Kidney (tissue), 14 donors: ENCODE data around the gene RENBP. TPM values are rescaled to one million over a fixed set of nuclear protein-coding genes. Genes with fewer than 3 reads are reported as not detected.

Experiments
- DNase-seq, 5 donors: peaks; one replicate each; pipeline ENCODE4 v3.0.0-alpha.2; 2013 to 2020
- FAIRE-seq: peaks from 2 replicates; lab custom pipeline; 2012; peaks lifted over from hg19 to GRCh38; lab: Jason Lieb, UNC
- H3K27ac ChIP-seq, 2 donors: one replicate each; pipeline ENCODE4 v1.7.0; 2013; ENCODE audit warnings: low read depth in 2 of 2, low read length in 2 of 2, inconsistent platforms in 1 of 2
- H3K27me3 ChIP-seq: one replicate; pipeline ENCODE4 v1.7.1; 2013; ENCODE audit warnings: low read length, inconsistent platforms; ENCODE audit not compliant: control insufficient read depth, insufficient read depth
- H3K36me3 ChIP-seq, 3 donors: one replicate each; pipeline versions ENCODE4 v1.7.0 to v1.7.1; 2013; ENCODE audit warnings: low read length in 3 of 3, control low read depth in 1 of 3, inconsistent platforms in 1 of 3; ENCODE audit not compliant: insufficient read depth in 3 of 3, control insufficient read depth in 2 of 3
- H3K4me1 ChIP-seq, 3 donors: one replicate each; pipeline versions ENCODE4 v1.7.0 to v1.7.1; 2013; ENCODE audit warnings: low read length in 3 of 3, inconsistent platforms in 1 of 3, low read depth in 1 of 3; ENCODE audit not compliant: control insufficient read depth in 2 of 3, insufficient read depth in 2 of 3
- H3K4me3 ChIP-seq, 3 donors: one replicate each; pipeline versions ENCODE4 v1.7.0 to v1.8.1; 2013; ENCODE audit warnings: low read length in 3 of 3, control low read depth in 1 of 3, inconsistent platforms in 1 of 3
- H3K9ac ChIP-seq, 3 donors: one replicate each; pipeline versions ENCODE4 v1.7.0 to v1.7.1; 2013; ENCODE audit warnings: low read length in 3 of 3, control low read depth in 1 of 3, inconsistent platforms in 1 of 3
- H3K9me3 ChIP-seq, 3 donors: one replicate each; pipeline versions ENCODE4 v1.7.0 to v1.7.1; 2013; ENCODE audit warnings: low read length in 3 of 3, control low read depth in 1 of 3, inconsistent platforms in 1 of 3; ENCODE audit not compliant: control insufficient read depth in 2 of 3, insufficient read depth in 1 of 3
- CTCF ChIP-seq: IDR thresholded peaks from 3 replicates; pipeline ENCODE4 v1.5.1; 2012; ENCODE audit warnings: mild to moderate bottlenecking, moderate library complexity, borderline replicate concordance; ENCODE audit not compliant: insufficient read depth; ENCODE audit errors: extremely low read depth
- intact Hi-C: fragments of 100-400 bp; cut with DNase I; formaldehyde crosslinking; loops from one replicate; pipeline ENCODE4 v1.11.1; 2022
- microRNA-seq: library from miRNA; unstranded; fragments of <30 nt; microRNA quantifications from one replicate; pipeline ENCODE4 v1.2.0, GENCODE V29; 2020
- polyA plus RNA-seq: library from polyadenylated mRNA; stranded (reverse); fragments of 350-450 nt; fragmentation: Illumina TruSeq; extraction: RNeasy Lipid Tissue Mini Kit (QIAGEN cat#74804); gene quantifications from one replicate; pipeline ENCODE4 v1.2.3, GENCODE V29; 2014; ENCODE audit warnings: low read depth, low replicate concordance; ENCODE audit not compliant: insufficient read depth
- total RNA-seq: library from RNA; stranded (reverse); fragmentation: NEBNext Ultra II Directional; extraction: Animal tissue kit (Norgen Biotek cat#: 25700); gene quantifications from one replicate; pipeline ENCODE4 v1.2.1, GENCODE V29; 2021
- donor health status: control.
- donor health status: control.
- donor health status: control.
- donor health status: control.
- donor health status: control.
- donor health status: DM: yes; HTN: yes; CAD: no.
- donor health status: Normal renal cell carcinoma (clear cell type).

The RENBP gene
- total and polyA plus RNA-seq, 2 donors from 2014 or later, result 22.9 to 78.2 TPM

- no peak within 1 kb of the TSS for H3K9ac ChIP-seq
- TF ChIP-seq CTCF, result no peak
- no peaks in the 10 kb centered on the region for H3K9me3 ChIP-seq
- H3K4me1 ChIP-seq, result peaks cover 0 to 2% (median 0%) of the 10 kb centered on the region in 3 donors
- DNase-seq (peak in 2 of 5 donors; percentile 45 to 68), FAIRE-seq (no peak)
- peak within 1 kb of the TSS in 1 of 2 donors; percentile 47 for H3K27ac ChIP-seq
- H3K4me3 ChIP-seq, result no peak within 1 kb of the TSS
- intact Hi-C loops, result no loop called here
- H3K36me3 ChIP-seq, result no peaks in the 10 kb centered on the region
- peaks cover 8% of the 10 kb centered on the region for H3K27me3 ChIP-seq
These were observed 58.2 kb downstream of the RENBP start, which contains the start of gene L1CAM for GRCh38 chrX:153885968-153886903. Gene L1CAM, minus strand, starts transcription at chrX:153886173. Its CDS starts 10,337 bp downstream, at chrX:153875836.

Small RNA genes lying within 50 kb of the gene (microRNA-seq; reads per million reads assigned to microRNA genes)
- gene MIR3202-1, result not detected
- not detected for gene MIR3202-2

Other genes starting within 250 kb of the RENBP start
- 218 TPM for gene BCAP31, start 220.3 kb downstream of the RENBP start, total RNA-seq
- 246 TPM for gene BCAP31, start 220.3 kb downstream of the RENBP start, polyA plus RNA-seq
- 13.7 TPM for gene ABCD1, start 219.8 kb downstream of the RENBP start, total RNA-seq
- gene ABCD1, start 219.8 kb downstream of the RENBP start, polyA plus RNA-seq, result 5.2 TPM
- 5.6 TPM for gene PLXNB3, start 180.4 kb downstream of the RENBP start, total RNA-seq
- 2.2 TPM for gene PLXNB3, start 180.4 kb downstream of the RENBP start, polyA plus RNA-seq
- 1.1 TPM for gene SRPK3, start 163.6 kb downstream of the RENBP start, total RNA-seq
- 0.58 TPM for gene SRPK3, start 163.6 kb downstream of the RENBP start, polyA plus RNA-seq
- 62.1 TPM for gene IDH3G, start 150.3 kb downstream of the RENBP start, total RNA-seq
- 100 TPM for gene IDH3G, start 150.3 kb downstream of the RENBP start, polyA plus RNA-seq
- gene SSR4, start 150.0 kb downstream of the RENBP start, total RNA-seq, result 226 TPM
- gene SSR4, start 150.0 kb downstream of the RENBP start, polyA plus RNA-seq, result 473 TPM
- gene PDZD4, start 114.1 kb downstream of the RENBP start, total RNA-seq, result 7.0 TPM
- gene PDZD4, start 114.1 kb downstream of the RENBP start, polyA plus RNA-seq, result 4.7 TPM
- 71.9 TPM for gene L1CAM, start 58.5 kb downstream of the RENBP start, total RNA-seq
- gene L1CAM, start 58.5 kb downstream of the RENBP start, polyA plus RNA-seq, result 26.1 TPM
- gene AVPR2, start 40.0 kb downstream of the RENBP start, total RNA-seq, result 2.3 TPM
- gene AVPR2, start 40.0 kb downstream of the RENBP start, polyA plus RNA-seq, result 22.1 TPM
- gene ARHGAP4, start 18.4 kb downstream of the RENBP start, total RNA-seq, result 73.0 TPM
- 38.3 TPM for gene ARHGAP4, start 18.4 kb downstream of the RENBP start, polyA plus RNA-seq
- 79.3 TPM for gene NAA10, start 9.6 kb downstream of the RENBP start, total RNA-seq
- gene NAA10, start 9.6 kb downstream of the RENBP start, polyA plus RNA-seq, result 120 TPM
- gene HCFC1, start 27.2 kb upstream of the RENBP start, total RNA-seq, result 54.6 TPM
- 13.5 TPM for gene HCFC1, start 27.2 kb upstream of the RENBP start, polyA plus RNA-seq
- gene TMEM187, start 28.1 kb upstream of the RENBP start, total RNA-seq, result 9.6 TPM
- gene TMEM187, start 28.1 kb upstream of the RENBP start, polyA plus RNA-seq, result 12.4 TPM
- gene IRAK1, start 75.3 kb upstream of the RENBP start, total RNA-seq, result 85.3 TPM
- gene IRAK1, start 75.3 kb upstream of the RENBP start, polyA plus RNA-seq, result 46.6 TPM
- 74.7 TPM for gene MECP2, start 153.1 kb upstream of the RENBP start, total RNA-seq
- 14.0 TPM for gene MECP2, start 153.1 kb upstream of the RENBP start, polyA plus RNA-seq
- gene OPN1LW, start 199.6 kb upstream of the RENBP start, total RNA-seq, result not detected
- not detected for gene OPN1LW, start 199.6 kb upstream of the RENBP start, polyA plus RNA-seq
- not detected for gene OPN1MW, start 238.0 kb upstream of the RENBP start, total RNA-seq
- gene OPN1MW, start 238.0 kb upstream of the RENBP start, polyA plus RNA-seq, result not detected